ENCODE data around the gene TTC24. TPM values are rescaled to one million over a fixed set of nuclear protein-coding genes. Genes with fewer than 3 reads are reported as not detected.

The TTC24 gene
- polyA plus RNA-seq, 1 of the 3 experiments (the other 2 are of a cell fraction), result not detected

DNA sequence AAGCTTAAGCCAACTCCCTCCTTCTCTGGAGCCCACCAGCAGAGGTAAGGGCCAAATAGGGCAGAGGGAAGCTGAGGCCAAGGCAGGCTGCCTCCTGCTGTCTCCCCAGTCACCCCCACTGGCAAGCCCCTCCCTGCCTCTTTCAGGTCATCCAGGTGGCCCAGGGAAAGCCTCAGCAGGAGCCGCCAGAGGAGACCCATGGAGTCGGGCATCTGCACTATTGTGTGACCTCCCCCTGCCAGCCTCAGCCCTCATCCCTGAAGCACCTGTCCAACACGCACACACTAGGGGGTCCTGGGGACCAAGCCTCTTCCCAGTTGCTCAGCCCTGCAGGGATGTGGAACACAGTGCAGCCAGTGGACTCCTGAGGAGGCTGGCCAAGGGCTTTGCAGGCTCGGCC, 6.8 kb downstream of the TTC24 start:
- Histone ChIP-seq H3K4me1 (ENCODE audit: control insufficient read depth in 1 of 2, insufficient read depth in 2 of 2, low read depth in 1 of 2, low read length in 1 of 2) (peaks cover 0 to 5% of the 10 kb centered on the region in 2 experiments; a peak in 2 of 4 replicates), H3K4me3 (ENCODE audit: low read depth in 2 of 2, low read length in 1 of 2) (no peak overlapping the region), H2AFZ (ENCODE audit: low read depth) (no peak overlapping the region), H3K9me2 (no peaks in the 10 kb centered on the region), H3K27ac (ENCODE audit: low read depth in 2 of 2, low read length in 1 of 2) (no peak overlapping the region), H3K9ac (no peak overlapping the region), H4K20me1 (ENCODE audit: insufficient read depth) (no peaks in the 10 kb centered on the region), H3K27me3 (ENCODE audit: insufficient read depth) (no peaks in the 10 kb centered on the region), H3K36me3 (replicated peaks in 1 of 2; ENCODE audit: control insufficient read depth in 1 of 2, insufficient read depth in 2 of 2, low read length in 1 of 2) (no peaks in the 10 kb centered on the region), H3F3A (replicated peaks; ENCODE audit: insufficient read depth) (peaks cover 4% of the 10 kb centered on the region), H3K79me2 (ENCODE audit: insufficient read depth) (no peaks in the 10 kb centered on the region), H3K9me3 (no peaks in the 10 kb centered on the region), H3K4me2 (no peak overlapping the region)
- no peak for TF ChIP-seq POLR2AphosphoS5 (IDR thresholded peaks at IDR 0.05; ENCODE audit: low read depth, low read length)
- TF ChIP-seq USF1 (IDR thresholded peaks at IDR 0.05; ENCODE audit: borderline replicate concordance, low read depth), result no peak
- TF ChIP-seq CTCF (IDR thresholded peaks at IDR 0.05), result no peak
- TF ChIP-seq SMC3 (IDR thresholded peaks at IDR 0.05; ENCODE audit: low read depth, low read length), result no peak
- ChIA-PET POLR2A (interaction anchor here (1.3 kb wide), 2 partner anchors 29 to 129 kb away, joined by 3 to 4 read pairs; no protein-coding TSS in a partner anchor), CTCF (interaction anchor here (0.9 to 11.1 kb wide), 12 partner anchors 8 to 201 kb away, joined by 3 to 104 read pairs (median 4); partner anchors contain the start of genes GPATCH4 and NAXE)
- WGBS (ENCODE audit: low lambda C conversion rate), result 52% methylated on average over 3 of the region's 4 CpGs
- DNase-seq, result no peak

GRCh38 chr1:156586892-156587477, 7.5 kb downstream of the TTC24 start:
- Histone ChIP-seq H2AFZ (ENCODE audit: low read depth) (no peak overlapping the region), H3K9me3 (no peaks in the 10 kb centered on the region), H3K36me3 (replicated peaks in 1 of 2; ENCODE audit: control insufficient read depth in 1 of 2, insufficient read depth in 2 of 2, low read length in 1 of 2) (no peaks in the 10 kb centered on the region), H3K4me1 (ENCODE audit: control insufficient read depth in 1 of 2, insufficient read depth in 2 of 2, low read depth in 1 of 2, low read length in 1 of 2) (peaks cover 0 to 6% of the 10 kb centered on the region in 2 experiments; a peak in 2 of 4 replicates), H3K4me2 (no peak overlapping the region), H3K27me3 (ENCODE audit: insufficient read depth) (no peaks in the 10 kb centered on the region), H3K4me3 (ENCODE audit: low read depth in 2 of 2, low read length in 1 of 2) (no peak overlapping the region), H3K9me2 (no peaks in the 10 kb centered on the region), H4K20me1 (ENCODE audit: insufficient read depth) (no peaks in the 10 kb centered on the region), H3K79me2 (ENCODE audit: insufficient read depth) (peaks cover 3% of the 10 kb centered on the region; the same call in 1 of the 2 replicates), H3K27ac (ENCODE audit: low read depth in 2 of 2, low read length in 1 of 2) (no peak overlapping the region), H3K9ac (no peak overlapping the region), H3F3A (replicated peaks; ENCODE audit: insufficient read depth) (peaks cover 4% of the 10 kb centered on the region)
- WGBS (ENCODE audit: low lambda C conversion rate), result 88% methylated on average over 3 of the region's 3 CpGs
- TF ChIP-seq ELF1 (IDR thresholded peaks at IDR 0.05) (no peak), MEF2A (IDR thresholded peaks at IDR 0.05; ENCODE audit: borderline replicate concordance, low read depth) (no peak), MAX (IDR thresholded peaks at IDR 0.05; ENCODE audit: low read depth) (no peak), EZH2phosphoT487 (IDR thresholded peaks at IDR 0.05; ENCODE audit: borderline replicate concordance, low read depth) (no peak), YY1 (IDR thresholded peaks at IDR 0.05; ENCODE audit: low read depth) (no peak), GABPA (IDR thresholded peaks at IDR 0.05; ENCODE audit: low read depth) (no peak), JUND (IDR thresholded peaks at IDR 0.05) (no peak), CHD2 (IDR thresholded peaks at IDR 0.05; ENCODE audit: low read length, partially characterized antibody) (no peak), TAF1 (IDR thresholded peaks at IDR 0.05; ENCODE audit: borderline replicate concordance, low read depth, low read length) (no peak), FOSL2 (IDR thresholded peaks at IDR 0.05; ENCODE audit: borderline replicate concordance, low read depth) (no peak), POLR2AphosphoS5 (IDR thresholded peaks at IDR 0.05; ENCODE audit: low read depth, low read length) (no peak), SMC3 (IDR thresholded peaks at IDR 0.05; ENCODE audit: low read depth, low read length) (no peak), RAD21 (IDR thresholded peaks at IDR 0.05; ENCODE audit: low read length) (no peak), NRF1 (IDR thresholded peaks at IDR 0.05; ENCODE audit: low read depth, low read length) (no peak), EP300 (IDR thresholded peaks at IDR 0.05; ENCODE audit: borderline replicate concordance in 1 of 2, low read depth in 1 of 2, low read length in 1 of 2) (no peak)
- TF ChIP-seq, protein P1, sequence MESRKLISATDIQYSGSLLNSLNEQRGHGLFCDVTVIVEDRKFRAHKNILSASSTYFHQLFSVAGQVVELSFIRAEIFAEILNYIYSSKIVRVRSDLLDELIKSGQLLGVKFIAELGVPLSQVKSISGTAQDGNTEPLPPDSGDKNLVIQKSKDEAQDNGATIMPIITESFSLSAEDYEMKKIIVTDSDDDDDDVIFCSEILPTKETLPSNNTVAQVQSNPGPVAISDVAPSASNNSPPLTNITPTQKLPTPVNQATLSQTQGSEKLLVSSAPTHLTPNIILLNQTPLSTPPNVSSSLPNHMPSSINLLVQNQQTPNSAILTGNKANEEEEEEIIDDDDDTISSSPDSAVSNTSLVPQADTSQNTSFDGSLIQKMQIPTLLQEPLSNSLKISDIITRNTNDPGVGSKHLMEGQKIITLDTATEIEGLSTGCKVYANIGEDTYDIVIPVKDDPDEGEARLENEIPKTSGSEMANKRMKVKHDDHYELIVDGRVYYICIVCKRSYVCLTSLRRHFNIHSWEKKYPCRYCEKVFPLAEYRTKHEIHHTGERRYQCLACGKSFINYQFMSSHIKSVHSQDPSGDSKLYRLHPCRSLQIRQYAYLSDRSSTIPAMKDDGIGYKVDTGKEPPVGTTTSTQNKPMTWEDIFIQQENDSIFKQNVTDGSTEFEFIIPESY (IDR thresholded peaks at IDR 0.05; ENCODE audit: borderline replicate concordance, low read depth), result no peak
- CTCF ChIA-PET, result interaction anchor here (0.6 to 11.1 kb wide), 12 partner anchors 14 to 850 kb away, joined by 3 to 104 read pairs (median 3); partner anchors contain the start of gene GPATCH4
- no peak for DNase-seq
- POLR2A ChIA-PET, result interaction anchor here (1.3 kb wide), 1 partner anchor 29 kb away, joined by 4 read pairs; no protein-coding TSS in a partner anchor

All from SK-N-SH (cell line).